Smooth muscle cell of the coronary artery (primary cell): ENCODE results near the gene WDR74. TPM values are rescaled to one million over a fixed set of nuclear protein-coding genes. Genes with fewer than 3 reads are reported as not detected.

Experiments used
- total RNA-seq: library from RNA; depleted of rRNA; stranded (reverse); fragments of >200 nt; gene quantifications from 2 replicates; pipeline ENCODE4 v1.2.3, GENCODE V29; 2014; ENCODE audit warnings: low replicate concordance

Gene WDR74
- 57.8 and 63.7 TPM in 2 replicates for total RNA-seq

GRCh38 chr11:62839050-62839945, at the start of gene WDR74:
Gene WDR74 (minus strand): TSS chr11:62839590. CDS start chr11:62839570, 20 bp downstream.

GRCh38 chr11:62880803-62881578, 41.6 kb upstream of the WDR74 start, which contains the start of gene SLC3A2:
Gene SLC3A2 (plus strand): TSS chr11:62880896. CDS start chr11:62881024, 128 bp downstream.

GRCh38 chr11:62832336-62833234, 6.8 kb downstream of the WDR74 start, which contains the start of gene TEX54:
Gene TEX54 (minus strand): TSS chr11:62832841.

GRCh38 chr11:62831520-62832335, 7.7 kb downstream of the WDR74 start, which contains the start of gene STX5:
Gene STX5 (minus strand): TSS chr11:62832051. CDS start chr11:62831243, 808 bp downstream.

GRCh38 chr11:62805076-62805892, 34.1 kb downstream of the WDR74 start, which contains the start of gene NXF1:
Gene NXF1 (minus strand): TSS chr11:62805440. CDS start chr11:62805356, 84 bp downstream.

GRCh38 chr11:62791501-62792201, 47.7 kb downstream of the WDR74 start, which contains the start of gene TMEM223:
Gene TMEM223 (minus strand): TSS chr11:62792006. CDS start chr11:62791994, 12 bp downstream.

GRCh38 chr11:62787005-62787759, 52.2 kb downstream of the WDR74 start, which contains the start of gene TMEM179B:
Gene TMEM179B (plus strand): TSS chr11:62787402. CDS start chr11:62787432, 30 bp downstream.

Other genes starting within 250 kb of the WDR74 start
- 5.4 and 6.5 TPM in 2 replicates for gene TUT1, start 248.1 kb downstream of the WDR74 start, total RNA-seq
- 79.0 and 124 TPM in 2 replicates for gene MTA2, start 237.7 kb downstream of the WDR74 start, total RNA-seq
- 10.3 and 20.2 TPM in 2 replicates for gene EML3, start 226.8 kb downstream of the WDR74 start, total RNA-seq
- gene ROM1, start 226.3 kb downstream of the WDR74 start, total RNA-seq: 6.7 and 8.4 TPM in 2 replicates
- gene B3GAT3, start 217.6 kb downstream of the WDR74 start, total RNA-seq: 17.2 and 20.3 TPM in 2 replicates
- 211 and 260 TPM in 2 replicates for gene GANAB, start 193.0 kb downstream of the WDR74 start, total RNA-seq
- gene INTS5, start 186.3 kb downstream of the WDR74 start, total RNA-seq: 12.4 and 15.0 TPM in 2 replicates
- gene C11orf98, start 174.4 kb downstream of the WDR74 start, total RNA-seq: 7.3 and 54.1 TPM in 2 replicates
- gene CSKMT, start 174.3 kb downstream of the WDR74 start, total RNA-seq: 7.4 TPM in 2 replicates
- 12.1 and 14.4 TPM in 2 replicates for gene UQCC3, start 167.9 kb downstream of the WDR74 start, total RNA-seq
- gene LBHD1, start 167.3 kb downstream of the WDR74 start, total RNA-seq: 0.82 and 2.4 TPM in 2 replicates
- 154 and 462 TPM in 2 replicates for gene UBXN1, start 160.5 kb downstream of the WDR74 start, total RNA-seq
- 0.45 and 17.7 TPM in 2 replicates for gene LRRN4CL, start 150.1 kb downstream of the WDR74 start, total RNA-seq
- gene BSCL2, start 132.2 kb downstream of the WDR74 start, total RNA-seq: 34.7 and 65.3 TPM in 2 replicates
- not detected in 2 replicates for gene GNG3, start 131.9 kb downstream of the WDR74 start, total RNA-seq
- 7.5 and 8.9 TPM in 2 replicates for gene HNRNPUL2, start 112.1 kb downstream of the WDR74 start, total RNA-seq
- gene TTC9C, start 111.1 kb downstream of the WDR74 start, total RNA-seq: 33.1 and 39.7 TPM in 2 replicates
- gene ZBTB3, start 85.4 kb downstream of the WDR74 start, total RNA-seq: 8.0 and 9.4 TPM in 2 replicates
- gene POLR2G, start 78.0 kb downstream of the WDR74 start, total RNA-seq: 93.8 and 114 TPM in 2 replicates
- 13.2 and 27.4 TPM in 2 replicates for gene TAF6L, start 68.2 kb downstream of the WDR74 start, total RNA-seq
- 19.2 and 22.9 TPM in 2 replicates for gene TMEM179B, start 52.2 kb downstream of the WDR74 start, total RNA-seq
- 4.6 and 14.6 TPM in 2 replicates for gene TMEM223, start 47.6 kb downstream of the WDR74 start, total RNA-seq
- gene NXF1, start 34.1 kb downstream of the WDR74 start, total RNA-seq: 12.1 and 24.9 TPM in 2 replicates
- gene STX5, start 7.5 kb downstream of the WDR74 start, total RNA-seq: 45.7 and 50.7 TPM in 2 replicates
- gene TEX54, start 6.7 kb downstream of the WDR74 start, total RNA-seq: not detected in 2 replicates
- gene SLC3A2, start 41.3 kb upstream of the WDR74 start, total RNA-seq: 226 and 293 TPM in 2 replicates
- not detected in 2 replicates for gene CHRM1, start 81.8 kb upstream of the WDR74 start, total RNA-seq
- gene SLC22A6, start 145.4 kb upstream of the WDR74 start, total RNA-seq: not detected in 2 replicates
- gene SLC22A8, start 176.3 kb upstream of the WDR74 start, total RNA-seq: not detected in 2 replicates